NCI-H1694 treated with DMSO at 0.1 percent for 48 hours (cell line): ENCODE data around the gene DAPL1.
A peak's percentile ranks its signal among the peaks of the same experiment; 100 is the strongest.

ENCODE experiments used
- DNase-seq: peaks from one replicate; lab custom pipeline; 2025; lab: John Stamatoyannopoulos, UW

DAPL1 gene

GRCh38 chr2:158777077-158777476 lies 18.0 kb upstream of the DAPL1 start:
- DNase-seq = no peak

- no peak for DNase-seq
Observed at GRCh38 chr2:158778243-158778642, 16.9 kb upstream of the DAPL1 start.

- no peak for DNase-seq
Observed at GRCh38 chr2:158779621-158780020, 15.5 kb upstream of the DAPL1 start.

DNA sequence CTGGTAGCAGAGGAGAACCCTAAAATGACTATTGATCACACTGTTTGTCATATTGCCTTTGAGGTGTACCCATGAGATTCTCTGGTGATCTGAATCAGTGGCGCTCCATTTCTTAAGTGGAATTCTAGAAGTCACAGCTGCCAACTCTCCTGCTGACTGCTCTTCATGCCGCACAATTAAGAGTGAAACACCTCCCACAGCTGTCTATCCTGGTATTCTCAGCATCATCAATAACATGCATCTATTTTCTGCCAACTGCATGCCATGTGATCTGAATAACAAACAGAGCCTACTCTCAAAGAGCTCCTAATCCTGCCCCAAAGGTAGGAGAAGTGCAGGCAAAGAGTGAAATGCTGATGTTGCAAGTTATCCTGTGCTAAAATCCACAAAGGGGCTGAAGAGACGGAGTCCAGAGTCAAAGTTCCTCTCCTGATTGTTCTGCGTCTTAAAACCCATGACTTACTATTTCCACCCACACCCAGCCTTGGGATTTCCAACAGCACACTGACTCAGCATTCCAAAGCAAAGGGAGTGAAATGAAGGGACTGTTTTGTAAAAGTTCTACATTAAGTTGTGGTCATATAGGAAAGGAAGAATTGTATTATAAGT lies 13.7 kb upstream of the DAPL1 start:
- no peak for DNase-seq

- DNase-seq = no peak
Observed at GRCh38 chr2:158782136-158782535, 13.0 kb upstream of the DAPL1 start.

DNA sequence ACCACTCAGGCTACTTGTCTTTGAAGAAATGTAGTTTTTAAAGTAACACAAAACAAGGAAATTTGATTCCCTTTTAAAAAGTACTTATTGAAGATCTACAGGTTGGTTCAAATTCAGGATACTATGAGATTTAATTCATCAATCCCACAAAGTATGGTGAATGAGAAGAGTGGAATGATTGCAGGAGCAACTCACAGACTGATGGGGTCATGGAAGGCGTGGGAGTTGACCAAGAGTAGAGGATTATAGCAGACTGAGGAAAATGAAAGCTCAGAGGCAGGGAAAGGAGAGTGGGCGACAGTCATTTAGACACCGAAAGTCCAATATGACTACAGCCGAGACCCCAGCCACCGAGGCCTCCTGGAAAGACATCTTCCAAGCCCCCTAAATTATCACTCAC lies 12.5 kb upstream of the DAPL1 start:
- DNase-seq = no peak

GRCh38 chr2:158783923-158784322 lies 11.2 kb upstream of the DAPL1 start:
- no peak for DNase-seq

GRCh38 chr2:158786897-158787296 lies 8.2 kb upstream of the DAPL1 start:
- DNase-seq = no peak

DNA sequence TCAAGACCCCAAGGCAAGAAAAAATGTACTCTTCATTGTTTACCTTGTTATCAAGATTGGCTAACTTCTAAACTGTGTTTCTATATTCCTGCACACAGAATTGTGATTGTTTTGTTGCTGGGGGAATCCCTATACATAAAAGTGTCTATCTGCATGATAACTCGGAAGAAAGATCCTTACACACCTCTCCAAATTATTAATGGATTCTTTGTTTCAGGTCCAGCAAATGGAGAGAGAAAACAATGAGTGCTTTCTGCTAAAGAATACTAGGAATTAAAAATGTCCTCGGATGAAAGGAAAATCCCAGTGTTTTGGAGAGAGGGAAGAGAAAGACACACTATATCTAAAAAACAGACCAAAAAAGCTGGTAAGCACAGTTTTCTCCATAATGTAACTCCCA lies 6.2 kb upstream of the DAPL1 start:
- DNase-seq = no peak

- DNase-seq = no peak
Observed at GRCh38 chr2:158796652-158797051, 1.5 kb downstream of the DAPL1 start.

GRCh38 chr2:158797963-158798700 lies 3.0 kb downstream of the DAPL1 start:
- peak; percentile 80 for DNase-seq

DNA sequence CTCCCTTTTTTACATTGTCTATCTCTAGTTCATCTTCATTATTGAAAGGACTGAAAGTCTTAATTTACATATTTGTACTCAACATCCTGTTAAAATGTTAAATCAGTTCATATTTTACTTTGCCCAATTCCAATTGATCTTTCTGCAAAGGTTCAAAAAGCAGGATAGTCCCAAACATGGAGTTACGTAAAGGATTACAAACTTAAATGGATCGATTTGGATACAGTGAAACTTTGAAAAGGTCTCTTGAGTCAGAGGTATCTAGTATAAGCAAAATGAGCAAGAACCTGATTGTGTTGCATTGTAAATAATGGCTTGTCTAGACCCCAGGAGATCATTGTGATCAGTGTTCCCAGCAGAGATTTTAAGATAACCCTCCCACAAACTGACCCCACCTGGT lies 4.1 kb downstream of the DAPL1 start:
- no peak for DNase-seq

DNA sequence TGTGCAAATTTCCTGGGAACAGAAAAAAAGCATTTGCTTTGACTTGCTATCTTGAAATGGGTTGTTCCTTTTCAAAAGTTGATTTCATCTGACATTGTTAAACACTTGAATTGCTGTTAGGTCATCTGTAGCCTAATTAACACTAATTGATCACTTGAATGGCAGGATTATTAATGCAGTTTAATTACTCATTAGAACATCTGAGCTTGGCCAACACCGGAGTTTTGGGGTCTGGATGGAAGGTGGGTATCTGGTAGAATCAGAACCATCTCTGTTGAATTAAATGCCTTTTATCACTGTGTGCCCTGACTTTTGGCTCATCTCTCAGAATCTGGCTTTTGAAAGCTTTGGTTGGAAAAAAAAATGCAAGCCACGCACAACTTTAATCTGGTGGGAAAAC lies 8.4 kb downstream of the DAPL1 start:
- DNase-seq = no peak

DNA sequence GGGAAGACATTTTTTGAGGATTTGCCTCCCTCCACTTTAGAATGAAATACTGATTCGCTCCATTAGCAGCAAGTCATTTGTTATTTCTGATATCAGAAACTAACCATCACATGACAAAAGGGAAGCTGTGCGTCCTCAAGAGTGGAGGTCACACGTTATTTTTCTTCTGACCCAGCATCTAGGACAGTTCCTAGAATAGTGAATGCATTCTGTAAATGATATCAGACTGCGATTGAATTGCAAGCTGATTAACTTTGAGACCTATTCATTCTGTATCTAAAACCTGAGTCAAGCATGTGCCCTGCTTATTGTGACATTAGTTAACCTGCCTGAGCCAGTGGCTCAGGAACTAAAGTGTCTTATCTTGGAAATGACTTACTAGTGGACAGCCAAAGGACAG lies 10.1 kb downstream of the DAPL1 start:
- no peak for DNase-seq

GRCh38 chr2:158805936-158806335 lies 10.8 kb downstream of the DAPL1 start:
- DNase-seq = no peak

DNA sequence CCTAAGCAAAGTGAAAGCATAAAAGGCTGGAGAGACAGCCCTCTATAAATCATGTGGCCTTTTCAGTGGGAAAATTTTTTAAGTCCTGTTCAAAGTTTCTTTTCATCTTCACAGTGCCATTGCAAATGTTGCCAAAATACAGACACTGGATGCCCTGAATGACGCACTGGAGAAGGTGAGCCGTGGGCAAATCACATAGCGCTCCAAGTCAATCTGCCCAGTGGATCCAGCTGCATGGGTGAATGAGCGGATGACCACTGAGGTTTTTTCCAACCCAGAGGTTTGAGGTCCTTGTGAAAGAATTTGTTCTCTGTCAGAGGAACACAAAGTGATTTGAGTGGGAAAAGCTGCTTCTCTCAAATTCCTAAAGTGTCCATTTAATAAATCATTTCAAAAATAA lies 11.8 kb downstream of the DAPL1 start:
- no peak for DNase-seq

GRCh38 chr2:158808426-158808825 lies 13.3 kb downstream of the DAPL1 start:
- no peak for DNase-seq

DNA sequence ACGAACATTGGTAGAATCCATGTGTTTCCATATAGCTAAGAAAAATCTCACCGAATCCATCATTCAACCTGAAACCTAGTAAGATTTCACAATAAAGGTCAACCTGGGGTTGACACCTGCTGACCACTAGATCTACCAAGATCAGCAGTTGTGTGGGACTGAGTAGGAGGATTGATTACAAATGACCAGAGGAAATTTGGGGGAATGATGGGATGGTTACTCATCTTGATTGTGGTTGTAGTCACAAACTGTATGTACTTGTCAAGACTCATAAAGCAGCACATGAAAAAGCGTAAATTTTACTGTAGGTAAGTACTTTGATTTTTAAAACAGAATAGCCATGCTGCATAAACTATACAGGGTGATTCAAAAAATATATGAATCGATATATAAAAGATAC lies 14.7 kb downstream of the DAPL1 start:
- DNase-seq = no peak

DNA sequence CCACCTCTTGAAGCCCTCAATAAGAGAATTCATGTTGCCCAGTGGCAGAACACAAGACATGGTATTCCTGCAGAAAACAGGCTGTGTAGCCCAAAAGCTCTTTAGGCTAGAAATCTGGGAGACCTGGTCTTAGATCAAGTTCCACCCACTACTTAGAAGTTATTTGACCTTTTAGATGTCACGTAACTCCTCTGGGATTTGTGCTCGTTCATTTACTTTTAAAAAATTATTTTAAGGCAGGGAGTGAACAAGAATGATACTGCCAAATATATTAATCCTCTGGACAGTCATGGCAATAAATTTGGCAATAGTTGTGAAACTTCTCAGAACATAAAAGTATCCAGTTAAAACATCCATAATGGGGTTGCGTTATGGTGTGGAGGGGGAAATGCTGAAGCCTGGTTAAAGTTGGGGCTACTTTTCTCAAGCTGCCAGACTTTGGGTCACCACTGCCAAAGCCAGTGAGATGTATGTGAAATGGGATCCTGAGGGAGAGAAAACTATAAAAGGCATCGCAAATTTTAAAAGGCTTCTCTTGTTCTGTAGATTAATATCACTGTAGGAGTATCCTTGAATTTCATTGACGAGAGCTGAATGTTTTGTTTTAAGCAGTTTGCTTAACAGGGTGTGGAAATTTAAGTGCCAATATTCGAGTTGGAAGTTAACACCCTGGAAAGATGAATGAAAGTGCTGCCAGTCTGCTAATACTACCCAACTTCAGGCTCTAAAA lies 15.8 kb downstream of the DAPL1 start:
- no peak for DNase-seq

GRCh38 chr2:158815166-158815565 lies 20.0 kb downstream of the DAPL1 start:
- no peak for DNase-seq

DNA sequence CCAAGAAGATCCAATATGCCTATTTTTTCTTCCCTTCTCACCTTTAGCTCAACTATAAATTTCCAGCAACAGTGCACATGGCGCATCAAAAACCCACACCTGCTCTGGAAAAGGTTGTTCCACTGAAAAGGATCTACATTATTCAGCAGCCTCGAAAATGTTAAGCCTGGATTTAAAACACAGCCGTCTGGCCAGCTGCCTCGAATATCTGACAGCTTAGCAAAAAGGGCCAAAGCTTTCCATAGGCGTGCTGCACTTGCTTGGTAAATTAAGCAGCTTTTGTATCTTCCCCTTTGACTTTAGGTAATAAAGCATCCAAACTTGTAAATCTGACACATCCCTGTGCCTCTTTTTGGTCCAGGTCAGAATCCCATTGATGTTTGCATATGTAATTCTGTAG lies 20.5 kb downstream of the DAPL1 start:
- DNase-seq = no peak

DNA sequence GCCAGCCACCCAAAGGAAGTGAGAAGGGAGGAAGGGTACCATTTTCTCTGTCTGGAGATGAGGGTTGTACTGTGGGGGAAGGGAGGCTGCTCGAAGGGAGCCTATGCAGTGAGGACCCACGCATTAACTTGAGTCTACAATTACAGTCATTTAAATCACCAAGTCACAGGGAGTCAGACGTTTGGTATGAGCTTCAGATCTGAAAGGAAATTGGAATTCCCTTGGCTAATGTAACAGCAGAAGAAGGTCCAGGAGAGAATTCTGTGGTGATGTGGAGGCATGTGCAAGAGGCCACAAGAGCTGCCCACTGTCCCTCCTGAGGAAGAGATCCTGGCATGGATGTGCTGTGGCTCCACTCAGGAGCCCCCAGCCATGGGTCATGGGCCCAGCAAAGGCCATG lies 22.5 kb downstream of the DAPL1 start:
- DNase-seq = no peak

GRCh38 chr2:158818511-158818910 lies 23.4 kb downstream of the DAPL1 start:
- DNase-seq = no peak
